ENCODE data around the gene GRID1. TPM values are rescaled to one million over a fixed set of nuclear protein-coding genes. Genes with fewer than 3 reads are reported as not detected.

The GRID1 gene
- total RNA-seq, 4 donors from 2014 or later = 0.35 to 10.7 (median 1.3) TPM

- Histone ChIP-seq H3K4me1 (no peaks in the 10 kb centered on the region), H3K36me3 (no peaks in the 10 kb centered on the region), H3K27ac (no peak overlapping the region), H3K27me3 (no peaks in the 10 kb centered on the region), H3K4me3 (no peak overlapping the region), H3K9me3 (no peaks in the 10 kb centered on the region)
- DNase-seq = no peak
- TF ChIP-seq POLR2A (IDR thresholded peaks at IDR 0.05) = no peak
- TF ChIP-seq CTCF (IDR thresholded peaks at IDR 0.05) = no peak
These were observed 405.0 kb downstream of the GRID1 start for GRCh38 chr10:85961479-85962067.

- no peak overlapping the region for H3K27ac ChIP-seq
- DNase-seq = no peak
- no peaks in the 10 kb centered on the region for H3K4me1 ChIP-seq
- H3K4me3 ChIP-seq = no peak overlapping the region
- H3K36me3 ChIP-seq = no peaks in the 10 kb centered on the region
- H3K27me3 ChIP-seq = no peaks in the 10 kb centered on the region
- no peaks in the 10 kb centered on the region for H3K9me3 ChIP-seq
- TF ChIP-seq CTCF (IDR thresholded peaks at IDR 0.05) = no peak
- no peak for TF ChIP-seq POLR2A (IDR thresholded peaks at IDR 0.05)
These were observed 405.5 kb downstream of the GRID1 start for GRCh38 chr10:85961073-85961472.

- no peaks in the 10 kb centered on the region for H3K9me3 ChIP-seq
- DNase-seq = no peak
These were observed 407.4 kb downstream of the GRID1 start for GRCh38 chr10:85959239-85959638.

GRCh38 chr10:85950921-85951320, 415.7 kb downstream of the GRID1 start:
- no peaks in the 10 kb centered on the region for H3K9me3 ChIP-seq
- no peaks in the 10 kb centered on the region for H3K4me1 ChIP-seq
- no peak overlapping the region for H3K4me3 ChIP-seq
- TF ChIP-seq POLR2A (IDR thresholded peaks at IDR 0.05) = no peak
- TF ChIP-seq CTCF (IDR thresholded peaks at IDR 0.05) = no peak
- DNase-seq = no peak
- H3K36me3 ChIP-seq = no peaks in the 10 kb centered on the region
- no peaks in the 10 kb centered on the region for H3K27me3 ChIP-seq
- no peak overlapping the region for H3K27ac ChIP-seq

More at GRCh38 chr10:85959239-85959638, 407.4 kb downstream of the GRID1 start:
- Histone ChIP-seq H3K4me1 (no peaks in the 10 kb centered on the region), H3K4me3 (no peak overlapping the region), H3K27ac (no peak overlapping the region), H3K27me3 (no peaks in the 10 kb centered on the region), H3K36me3 (no peaks in the 10 kb centered on the region)
- TF ChIP-seq CTCF (IDR thresholded peaks at IDR 0.05) = no peak
- TF ChIP-seq POLR2A (IDR thresholded peaks at IDR 0.05) = no peak

- peak in 1 of 3 donors; percentile 24 for DNase-seq
- Histone ChIP-seq H3K4me1 (no peaks in the 10 kb centered on the region), H3K36me3 (no peaks in the 10 kb centered on the region), H3K27ac (peak overlapping the region in 1 of 4 donors; percentile 22), H3K9me3 (no peaks in the 10 kb centered on the region), H3K4me3 (peak overlapping the region in 1 of 4 donors; percentile 22), H3K27me3 (no peaks in the 10 kb centered on the region)
- TF ChIP-seq POLR2A (IDR thresholded peaks at IDR 0.05) (no peak), CTCF (IDR thresholded peaks at IDR 0.05) (no peak)
These were observed 419.8 kb downstream of the GRID1 start for GRCh38 chr10:85946713-85947326.

All from Peyer's patch (tissue), 4 donors.